Adrenal gland (tissue), 5 donors: ENCODE results near the gene FXYD5.

Source experiments
- CTCF ChIP-seq, 6 experiments: fragments of 450-650 bp in 4 of 6; fragments of 200-600 bp in 2 of 6; sonication (generic) in 1 of 6; IDR thresholded peaks; 1 replicate in 5 of 6; 2 replicates in 1 of 6; pipeline versions ENCODE4 v1.5.1 to v1.8.0; 2016 to 2021; ENCODE audit warnings: antibody characterized with exemption in 6 of 6, mild to moderate bottlenecking in 2 of 6, moderate library complexity in 1 of 6
- POLR2A ChIP-seq, 2 donors: fragments of 450-650 bp; IDR thresholded peaks; one replicate each; pipeline ENCODE4 v1.6.1; 2017; ENCODE audit warnings: antibody characterized with exemption in 2 of 2, mild to moderate bottlenecking in 2 of 2, moderate library complexity in 1 of 2
- donor health status: DM: no; HTN: no; CAD: no.

DNA sequence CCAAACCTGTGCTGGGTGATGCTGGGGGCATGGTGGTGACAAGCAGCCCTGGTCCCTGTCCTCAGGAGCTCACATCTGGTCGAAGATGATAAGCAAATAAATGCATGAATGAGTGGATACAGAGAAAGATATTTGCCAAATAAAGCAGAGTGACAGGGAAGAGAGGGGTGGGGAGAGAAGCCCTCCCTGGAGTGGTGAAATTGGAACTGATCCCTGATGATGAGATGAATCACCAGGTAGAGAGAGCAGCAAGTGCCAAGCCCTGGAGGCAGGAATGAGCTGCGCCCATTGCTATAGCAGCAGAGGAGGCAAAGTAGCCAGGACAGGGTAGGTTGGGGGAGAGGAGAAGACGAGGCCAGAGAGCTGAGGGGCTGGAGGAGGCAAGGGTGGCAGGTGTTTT lies 13.7 kb downstream of the FXYD5 start:
- no peak for TF ChIP-seq CTCF (IDR thresholded peaks at IDR 0.05)
- no peak for TF ChIP-seq POLR2A (IDR thresholded peaks at IDR 0.05)
